ENCODE results near the gene DNHD1.

The DNHD1 gene

GRCh38 chr11:6502382-6502781 is 5.3 kb downstream of the DNHD1 start:
- Histone ChIP-seq H3K4me3 (ENCODE audit: insufficient read depth, low read length, poor library complexity, severe bottlenecking) (no peak overlapping the region), H3K9me3 (ENCODE audit: insufficient read depth, low read length) (no peaks in the 10 kb centered on the region), H4K20me1 (ENCODE audit: low read depth, low read length) (no peaks in the 10 kb centered on the region), H3K4me2 (ENCODE audit: low read depth, low read length, poor library complexity, severe bottlenecking) (no peak overlapping the region), H3K9me2 (replicated peaks; ENCODE audit: insufficient read depth, low read length) (no peaks in the 10 kb centered on the region), H3K27me3 (ENCODE audit: low read length) (no peaks in the 10 kb centered on the region), H3K36me3 (ENCODE audit: low read length) (peaks cover 11% of the 10 kb centered on the region; the same call in 1 of the 2 replicates), H3F3A (ENCODE audit: insufficient read depth) (no peaks in the 10 kb centered on the region), H3K79me2 (ENCODE audit: insufficient read depth, low read length) (no peaks in the 10 kb centered on the region), H3K27ac (ENCODE audit: low read depth, low read length) (no peak overlapping the region), H3K9ac (ENCODE audit: low read length) (no peak overlapping the region), H2AFZ (ENCODE audit: low read depth, low read length, severe bottlenecking) (no peak overlapping the region)
- no peak for TF ChIP-seq CTCF (IDR thresholded peaks at IDR 0.05; ENCODE audit: insufficient read depth, low read length, poor library complexity, severe bottlenecking)
- TF ChIP-seq EZH2phosphoT487 (conservative IDR thresholded peaks at IDR 0.05; ENCODE audit: low read length), result no peak

- Histone ChIP-seq H3K79me2 (ENCODE audit: insufficient read depth, low read length) (no peaks in the 10 kb centered on the region), H3K9me2 (replicated peaks; ENCODE audit: insufficient read depth, low read length) (no peaks in the 10 kb centered on the region), H3F3A (ENCODE audit: insufficient read depth) (no peaks in the 10 kb centered on the region), H3K27ac (ENCODE audit: low read depth, low read length) (no peak overlapping the region), H3K36me3 (ENCODE audit: low read length) (peaks cover 13% of the 10 kb centered on the region; the same call in 1 of the 2 replicates), H3K4me3 (ENCODE audit: insufficient read depth, low read length, poor library complexity, severe bottlenecking) (no peak overlapping the region), H2AFZ (ENCODE audit: low read depth, low read length, severe bottlenecking) (no peak overlapping the region), H3K9me3 (ENCODE audit: insufficient read depth, low read length) (no peaks in the 10 kb centered on the region), H3K4me2 (ENCODE audit: low read depth, low read length, poor library complexity, severe bottlenecking) (no peak overlapping the region), H4K20me1 (ENCODE audit: low read depth, low read length) (no peaks in the 10 kb centered on the region), H3K27me3 (ENCODE audit: low read length) (no peaks in the 10 kb centered on the region), H3K9ac (ENCODE audit: low read length) (no peak overlapping the region)
- TF ChIP-seq CTCF (IDR thresholded peaks at IDR 0.05; ENCODE audit: insufficient read depth, low read length, poor library complexity, severe bottlenecking) (no peak), EZH2phosphoT487 (conservative IDR thresholded peaks at IDR 0.05; ENCODE audit: low read length) (no peak)
Measured at GRCh38 chr11:6504166-6504565, 7.1 kb downstream of the DNHD1 start.

GRCh38 chr11:6505577-6506240 is 8.6 kb downstream of the DNHD1 start:
- Histone ChIP-seq H3K9me3 (ENCODE audit: insufficient read depth, low read length) (no peaks in the 10 kb centered on the region), H3K27me3 (ENCODE audit: low read length) (no peaks in the 10 kb centered on the region), H3K9ac (ENCODE audit: low read length) (no peak overlapping the region), H3K27ac (ENCODE audit: low read depth, low read length) (no peak overlapping the region), H3F3A (ENCODE audit: insufficient read depth) (no peaks in the 10 kb centered on the region), H2AFZ (ENCODE audit: low read depth, low read length, severe bottlenecking) (no peak overlapping the region), H3K9me2 (replicated peaks; ENCODE audit: insufficient read depth, low read length) (no peaks in the 10 kb centered on the region), H3K4me2 (ENCODE audit: low read depth, low read length, poor library complexity, severe bottlenecking) (no peak overlapping the region), H3K36me3 (ENCODE audit: low read length) (peaks cover 23% of the 10 kb centered on the region; the same call in 1 of the 2 replicates), H3K79me2 (ENCODE audit: insufficient read depth, low read length) (no peaks in the 10 kb centered on the region), H4K20me1 (ENCODE audit: low read depth, low read length) (no peaks in the 10 kb centered on the region), H3K4me3 (ENCODE audit: insufficient read depth, low read length, poor library complexity, severe bottlenecking) (no peak overlapping the region)
- TF ChIP-seq CTCF (IDR thresholded peaks at IDR 0.05; ENCODE audit: insufficient read depth, low read length, poor library complexity, severe bottlenecking) (peak; percentile 98), EZH2phosphoT487 (conservative IDR thresholded peaks at IDR 0.05; ENCODE audit: low read length) (no peak)

Measured in SU-DHL-6 (cell line).